SK-N-SH (cell line): ENCODE results near the gene TIMM17B. TPM values are rescaled to one million over a fixed set of nuclear protein-coding genes. Genes with fewer than 3 reads are reported as not detected.

Experiments
- CTCF ChIA-PET: fragments of 300-600, 350-600 bp; formaldehyde crosslinking; extraction: SDS; loops from one replicate; lab custom pipeline; 2021; lab: Yijun Ruan, JAX
- POLR2A ChIA-PET: fragments of 350-600 bp; sonication (Branson Sonifier 250); formaldehyde crosslinking; extraction: SDS; loops from one replicate; lab custom pipeline; 2020; ENCODE audit warnings: antibody characterized with exemption, inconsistent platforms; lab: Yijun Ruan, JAX
- DNase-seq: peaks from one replicate; pipeline ENCODE4 v3.0.0; 2012
- H2AFZ ChIP-seq: fragments of 200-600 bp; sonication (generic); 2 replicates; pipeline ENCODE4 v1.8.1; 2016; ENCODE audit warnings: antibody characterized with exemption, mild to moderate bottlenecking, low read depth
- H3F3A ChIP-seq: fragments of 200-600 bp; sonication (generic); replicated peaks from 2 replicates; pipeline ENCODE3; 2016; ENCODE audit warnings: antibody characterized with exemption, mild to moderate bottlenecking; ENCODE audit not compliant: insufficient read depth
- H3K27ac ChIP-seq, 2 experiments: fragments of 200-500 bp in 1 of 2; fragments of 200-600 bp in 1 of 2; sonication (Bioruptor generic) in 1 of 2; sonication (generic), shearing (Covaris generic) in 1 of 2; 2 replicates each; pipeline versions ENCODE4 v1.5.1 to v1.6.1; 2014 to 2016; ENCODE audit warnings: low read depth in 2 of 2, inconsistent platforms in 1 of 2, low read length in 1 of 2, mild to moderate bottlenecking in 1 of 2, mixed read lengths in 1 of 2
- H3K27me3 ChIP-seq: fragments of 200-600 bp; sonication (generic), shearing (Covaris generic); 2 replicates; pipeline ENCODE4 v1.6.1; 2016; ENCODE audit warnings: mixed run types; ENCODE audit not compliant: insufficient read depth
- H3K36me3 ChIP-seq, 2 experiments: fragments of 200-500 bp in 1 of 2; fragments of 200-600 bp in 1 of 2; sonication (Bioruptor generic) in 1 of 2; sonication (generic) in 1 of 2; replicated peaks in 1 of 2; 2 replicates each; pipeline versions ENCODE3 to v1.5.1; 2014 to 2016; ENCODE audit warnings: low read length in 1 of 2, mild to moderate bottlenecking in 1 of 2; ENCODE audit not compliant: insufficient read depth in 2 of 2, control insufficient read depth in 1 of 2
- H3K4me1 ChIP-seq, 2 experiments: fragments of 200-500 bp in 1 of 2; fragments of 200-600 bp in 1 of 2; sonication (Bioruptor generic) in 1 of 2; sonication (generic), shearing (Covaris generic) in 1 of 2; 2 replicates each; pipeline versions ENCODE4 v1.5.1 to v1.6.1; 2014 to 2016; ENCODE audit warnings: low read depth in 1 of 2, low read length in 1 of 2, mixed run types in 1 of 2; ENCODE audit not compliant: insufficient read depth in 2 of 2, control insufficient read depth in 1 of 2
- H3K4me2 ChIP-seq: fragments of 200-600 bp; sonication (generic), shearing (Covaris generic); 2 replicates; pipeline ENCODE4 v1.6.1; 2017; ENCODE audit warnings: mixed run types
- H3K4me3 ChIP-seq, 2 experiments: fragments of 200-500 bp in 1 of 2; fragments of 200-600 bp in 1 of 2; sonication (Bioruptor generic) in 1 of 2; sonication (generic), shearing (Covaris generic) in 1 of 2; 2 replicates each; pipeline versions ENCODE4 v1.5.1 to v1.8.1; 2014 to 2016; ENCODE audit warnings: low read depth in 2 of 2, inconsistent platforms in 1 of 2, low read length in 1 of 2, mild to moderate bottlenecking in 1 of 2, mixed read lengths in 1 of 2, moderate library complexity in 1 of 2
- H3K79me2 ChIP-seq: fragments of 200-600 bp; sonication (generic); 2 replicates; pipeline ENCODE4 v1.8.1; 2017; ENCODE audit warnings: mild to moderate bottlenecking; ENCODE audit not compliant: insufficient read depth
- H3K9ac ChIP-seq: fragments of 200-600 bp; sonication (generic); 2 replicates; pipeline ENCODE4 v1.6.1; 2017; ENCODE audit warnings: mixed run types
- H3K9me2 ChIP-seq: fragments of 200-600 bp; sonication (generic); 2 replicates; pipeline ENCODE4 v1.6.1; 2017; ENCODE audit warnings: mixed run types
- H3K9me3 ChIP-seq: fragments of 200-600 bp; sonication (generic); 2 replicates; pipeline ENCODE4 v1.6.1; 2017; ENCODE audit warnings: mixed run types, mild to moderate bottlenecking, moderate library complexity
- H4K20me1 ChIP-seq: fragments of 200-600 bp; sonication (generic); 2 replicates; pipeline ENCODE4 v1.6.1; 2017; ENCODE audit warnings: mild to moderate bottlenecking, mixed run types; ENCODE audit not compliant: insufficient read depth
- CHD2 ChIP-seq: fragments of 150-350 bp; IDR thresholded peaks from 2 replicates; pipeline ENCODE4 v1.6.1; 2018; ENCODE audit warnings: low read length; ENCODE audit not compliant: partially characterized antibody
- ELF1 ChIP-seq: IDR thresholded peaks from 2 replicates; pipeline ENCODE4 v1.4.0; 2012
- EZH2phosphoT487 ChIP-seq: fragments of 200-600 bp; sonication (generic); IDR thresholded peaks from 2 replicates; pipeline ENCODE4 v1.6.1; 2017; ENCODE audit warnings: low read depth, mixed run types, mild to moderate bottlenecking, antibody characterized with exemption, moderate library complexity, borderline replicate concordance
- FOSL2 ChIP-seq: IDR thresholded peaks from 2 replicates; pipeline ENCODE4 v1.4.0; 2012; ENCODE audit warnings: low read depth, mild to moderate bottlenecking, moderate library complexity, borderline replicate concordance
- FOXM1 ChIP-seq: IDR thresholded peaks from 2 replicates; pipeline ENCODE4 v1.4.0; 2012; ENCODE audit warnings: low read depth, mild to moderate bottlenecking
- JUND ChIP-seq: IDR thresholded peaks from 2 replicates; pipeline ENCODE4 v1.4.0; 2012
- MAX ChIP-seq: IDR thresholded peaks from 2 replicates; pipeline ENCODE4 v1.4.0; 2012; ENCODE audit warnings: low read depth
- POLR2AphosphoS5 ChIP-seq: IDR thresholded peaks from 2 replicates; pipeline ENCODE4 v1.6.1; 2012; ENCODE audit warnings: low read depth, low read length
- RAD21 ChIP-seq: IDR thresholded peaks from 2 replicates; pipeline ENCODE4 v1.6.1; 2012; ENCODE audit warnings: mild to moderate bottlenecking, low read length
- RCOR1 ChIP-seq: fragments of 150-350 bp; IDR thresholded peaks from 2 replicates; pipeline ENCODE4 v1.6.1; 2017; ENCODE audit warnings: antibody characterized with exemption, low read length
- RXRA ChIP-seq: IDR thresholded peaks from 2 replicates; pipeline ENCODE4 v1.4.0; 2012; ENCODE audit warnings: low read depth, mild to moderate bottlenecking, borderline replicate concordance
- SIN3A ChIP-seq: IDR thresholded peaks from 2 replicates; pipeline ENCODE4 v1.6.1; 2012; ENCODE audit warnings: low read depth, mild to moderate bottlenecking, low read length, moderate library complexity, borderline replicate concordance
- TEAD4 ChIP-seq: IDR thresholded peaks from 2 replicates; pipeline ENCODE4 v1.4.0; 2012; ENCODE audit warnings: mild to moderate bottlenecking, borderline replicate concordance; ENCODE audit not compliant: insufficient read depth
- USF1 ChIP-seq: IDR thresholded peaks from 2 replicates; pipeline ENCODE4 v1.4.0; 2012; ENCODE audit warnings: low read depth, borderline replicate concordance
- USF2 ChIP-seq: fragments of 150-350 bp; IDR thresholded peaks from 2 replicates; pipeline ENCODE4 v1.6.1; 2017; ENCODE audit warnings: antibody characterized with exemption, low read length, low read depth, borderline replicate concordance
- WGBS: methylation state at CpG from one replicate; pipeline ENCODE4 v1.1.6; 2017; ENCODE audit warnings: low lambda C conversion rate; 5-methylcytosine and 5-hydroxymethylcytosine counted together
- polyA plus RNA-seq, 3 experiments: library from polyadenylated mRNA; depleted of rRNA; stranded (reverse); fragments of >200 nt; gene quantifications; 2 replicates each; pipeline ENCODE4 v1.2.3, GENCODE V29; 2012

Gene TIMM17B
- polyA plus RNA-seq, 1 of the 3 experiments (the other 2 are of a cell fraction), result 87.0 TPM

GRCh38 chrX:48910926-48911411, 13.4 kb upstream of the TIMM17B start:
- H3K4me2 ChIP-seq, result peak overlapping the region; percentile 100
- H3K4me3 ChIP-seq, result peak overlapping the region; percentile 84 to 95
- H3K9me2 ChIP-seq, result no peaks in the 10 kb centered on the region
- DNase-seq, result no peak
- H2AFZ ChIP-seq, result peak overlapping the region; percentile 97
- no peaks in the 10 kb centered on the region for H3K27me3 ChIP-seq
- POLR2A ChIA-PET, result interaction anchor here (1.1 kb wide), 1 partner anchor 20 kb away, joined by 3 read pairs; no protein-coding TSS in a partner anchor
- WGBS, result 1% methylated on average over 12 of the region's 12 CpGs
- peaks cover 4% of the 10 kb centered on the region for H3F3A ChIP-seq
- CTCF ChIA-PET, result interaction anchor here (0.9 to 2.0 kb wide), 2 partner anchors 10 to 13 kb away, joined by 4 to 5 read pairs; partner anchors contain the start of genes PQBP1 and TIMM17B
- peaks cover 6 to 36% of the 10 kb centered on the region in 2 experiments for H3K36me3 ChIP-seq
- H3K9me3 ChIP-seq, result no peaks in the 10 kb centered on the region
- H3K4me1 ChIP-seq, result peaks cover 0 to 15% of the 10 kb centered on the region in 2 experiments; a peak in 1 of 4 replicates
- H3K27ac ChIP-seq, result peak overlapping the region; percentile 77 to 89; a peak in 3 of 4 replicates
- H3K79me2 ChIP-seq, result peaks cover 38% of the 10 kb centered on the region
- peak overlapping the region; percentile 73 for H3K9ac ChIP-seq
- TF ChIP-seq CHD2, result no peak
- TF ChIP-seq RXRA, result no peak
- no peak for TF ChIP-seq SIN3A
- no peak for TF ChIP-seq ELF1
- no peak for TF ChIP-seq FOSL2
- H4K20me1 ChIP-seq, result 0 out of 2 replicates have a peak, but pooled peaks cover 13% of the 10 kb centered on the region

DNA sequence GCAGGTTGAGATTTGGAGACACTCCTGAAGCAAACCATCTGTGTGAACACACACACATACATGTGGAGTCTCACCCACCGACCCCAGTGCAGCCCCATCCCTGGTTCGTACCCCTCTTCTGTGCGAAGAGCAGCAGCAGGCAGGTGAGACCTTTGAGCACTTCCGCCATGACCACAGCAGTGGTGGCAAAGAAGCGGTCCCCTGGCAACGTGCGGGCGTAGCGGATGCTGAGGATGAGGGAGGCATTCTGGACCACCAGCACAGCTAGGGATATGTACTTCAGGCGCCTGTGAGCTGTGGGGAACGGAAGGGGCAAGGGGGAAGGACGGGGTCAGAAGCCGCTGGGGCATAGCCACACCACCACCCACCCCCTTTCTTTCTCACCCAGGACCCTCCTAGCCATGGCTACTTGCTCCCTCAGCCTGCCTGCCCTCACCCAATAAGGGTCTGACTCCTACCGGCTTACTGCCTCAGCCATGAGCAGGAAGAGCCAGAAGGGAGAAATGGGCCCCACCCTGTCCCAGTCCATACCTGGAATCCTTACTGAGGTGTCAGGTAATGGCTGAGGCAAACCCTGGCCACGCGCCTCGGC, 12.2 kb upstream of the TIMM17B start:
- Histone ChIP-seq H4K20me1 (0 out of 2 replicates have a peak, but pooled peaks cover 13% of the 10 kb centered on the region), H3K9me2 (no peaks in the 10 kb centered on the region), H3K9ac (0 out of 2 replicates have a peak overlapping the region, but pooled peaks have one; percentile 73), H3K4me1 (peaks cover 0 to 15% of the 10 kb centered on the region in 2 experiments; a peak in 1 of 4 replicates), H3K4me3 (peak overlapping the region; percentile 84 to 95; a peak in 2 of 4 replicates), H3F3A (peaks cover 4% of the 10 kb centered on the region), H2AFZ (no peak overlapping the region), H3K9me3 (no peaks in the 10 kb centered on the region), H3K27me3 (no peaks in the 10 kb centered on the region), H3K27ac (no peak overlapping the region), H3K79me2 (peaks cover 38% of the 10 kb centered on the region), H3K4me2 (peak overlapping the region; percentile 100), H3K36me3 (peaks cover 8 to 43% of the 10 kb centered on the region in 2 experiments)
- DNase-seq, result no peak
- TF ChIP-seq FOSL2 (no peak), USF1 (no peak), RCOR1 (no peak), FOXM1 (no peak), POLR2AphosphoS5 (no peak), EZH2phosphoT487 (no peak), MAX (no peak), USF2 (no peak), RXRA (no peak), JUND (no peak), TEAD4 (no peak), RAD21 (no peak)
- 96% methylated on average over 12 of the region's 17 CpGs for WGBS
- CTCF ChIA-PET, result no interaction called here
- POLR2A ChIA-PET, result no interaction called here
